Measurements from ENCODE around the gene PRC1. TPM values are rescaled to one million over a fixed set of nuclear protein-coding genes. Genes with fewer than 3 reads are reported as not detected.

PRC1 gene
- total RNA-seq, 1 experiment from 2014 or later: 500 TPM

Other genes with a start within 250 kb of the PRC1 start
- gene FURIN, start 125.9 kb downstream of the PRC1 start, total RNA-seq (2014; rRNA removed; shearing (Covaris generic)): 75.0 and 92.8 TPM in 2 replicates
- 0.16 TPM in 1 of 2 replicates, not detected in the other for gene FES, start 110.0 kb downstream of the PRC1 start, total RNA-seq (2014; rRNA removed; shearing (Covaris generic))
- 0.85 and 3.9 TPM in 2 replicates for gene MAN2A2, start 91.2 kb downstream of the PRC1 start, total RNA-seq (2014; rRNA removed; shearing (Covaris generic))
- gene HDDC3, start 62.0 kb downstream of the PRC1 start, total RNA-seq (2014; rRNA removed; shearing (Covaris generic)): 4.9 and 10.0 TPM in 2 replicates
- gene UNC45A, start 59.2 kb downstream of the PRC1 start, total RNA-seq (2014; rRNA removed; shearing (Covaris generic)): 67.9 and 75.5 TPM in 2 replicates
- 31.2 and 51.3 TPM in 2 replicates for gene RCCD1, start 39.7 kb downstream of the PRC1 start, total RNA-seq (2014; rRNA removed; shearing (Covaris generic))
- 5.4 and 6.0 TPM in 2 replicates for gene VPS33B, start 28.1 kb upstream of the PRC1 start, total RNA-seq (2014; rRNA removed; shearing (Covaris generic))
- gene SV2B, start 105.7 kb upstream of the PRC1 start, total RNA-seq (2014; rRNA removed; shearing (Covaris generic)): not detected in 2 replicates

All from SJSA1 (cell line).